Left ventricle myocardium superior (tissue), 1 donor: ENCODE measurements around the gene CLMP. TPM values are rescaled to one million over a fixed set of nuclear protein-coding genes. Genes with fewer than 3 reads are reported as not detected.
A peak's percentile ranks its signal among the peaks of the same experiment; 100 is the strongest.

Source experiments
- ATAC-seq: fragments of 200-7000 bp; cut with Tn5 transposase; one replicate; pipeline ENCODE4 v1.9.1; 2020; ENCODE audit warnings: mild to moderate bottlenecking, moderate library complexity
- DNase-seq: peaks from one replicate; pipeline ENCODE4 v3.0.0-alpha.2; 2020
- intact Hi-C: fragments of 100-400 bp; cut with micrococcal nuclease; formaldehyde crosslinking; loops from one replicate; pipeline ENCODE4 v1.11.0; 2022
- total RNA-seq: library from RNA; stranded (reverse); fragmentation: NEBNext Ultra II Directional; extraction: Animal tissue kit (Norgen Biotek cat#: 25700); gene quantifications from one replicate; pipeline ENCODE4 v1.2.1, GENCODE V29; 2021
- donor health status: DM: no; HTN: yes; CAD: no; lungs with severe emphysema.

CLMP gene
- total RNA-seq, 1 donor from 2014 or later: 4.9 TPM

- DNase-seq (no peak), ATAC-seq (no peak)
- intact Hi-C loops: loop anchor here (10.0 kb wide), 1 partner anchor 188 kb away; no protein-coding TSS in a partner anchor
Observed at GRCh38 chr11:123052901-123053721, 141.9 kb downstream of the CLMP start.

GRCh38 chr11:123051634-123052033 lies 143.4 kb downstream of the CLMP start:
- intact Hi-C loops: loop anchor here (10.0 kb wide), 1 partner anchor 187 kb away; no protein-coding TSS in a partner anchor
- DNase-seq (no peak), ATAC-seq (no peak)

- intact Hi-C loops: loop anchor here (10.0 kb wide), 1 partner anchor 186 kb away; no protein-coding TSS in a partner anchor
- ATAC-seq (no peak), DNase-seq (no peak)
Observed at GRCh38 chr11:123051146-123051545, 143.9 kb downstream of the CLMP start.

- intact Hi-C loops: no loop called here
- ATAC-seq (peak; percentile 43), DNase-seq (no peak)
Observed at GRCh38 chr11:123047947-123048293, 147.1 kb downstream of the CLMP start.

- ATAC-seq (no peak), DNase-seq (no peak)
- intact Hi-C loops: no loop called here
Observed at GRCh38 chr11:123047266-123047946, 147.6 kb downstream of the CLMP start.

GRCh38 chr11:123046473-123047259 lies 148.4 kb downstream of the CLMP start:
- intact Hi-C loops: no loop called here
- no peak for DNase-seq
- no peak for ATAC-seq

- DNase-seq (no peak), ATAC-seq (no peak)
- intact Hi-C loops: no loop called here
Observed at GRCh38 chr11:123045101-123045500, 149.9 kb downstream of the CLMP start.

GRCh38 chr11:123041185-123041584 lies 153.9 kb downstream of the CLMP start:
- no peak for DNase-seq
- no peak for ATAC-seq
- intact Hi-C loops: no loop called here

GRCh38 chr11:123040111-123040432 lies 155.0 kb downstream of the CLMP start:
- ATAC-seq (peak; percentile 41), DNase-seq (peak; percentile 35)
- intact Hi-C loops: no loop called here

GRCh38 chr11:123035831-123036230 lies 159.2 kb downstream of the CLMP start:
- DNase-seq (no peak), ATAC-seq (no peak)
- intact Hi-C loops: no loop called here

- DNase-seq: no peak
- intact Hi-C loops: no loop called here
- no peak for ATAC-seq
Observed at GRCh38 chr11:123034597-123034996, 160.5 kb downstream of the CLMP start.

GRCh38 chr11:123033895-123034294 lies 161.2 kb downstream of the CLMP start:
- DNase-seq (no peak), ATAC-seq (no peak)
- intact Hi-C loops: no loop called here

GRCh38 chr11:123030517-123030916 lies 164.5 kb downstream of the CLMP start:
- DNase-seq (no peak), ATAC-seq (no peak)
- intact Hi-C loops: no loop called here

GRCh38 chr11:123020968-123021367 lies 174.1 kb downstream of the CLMP start:
- no peak for DNase-seq
- intact Hi-C loops: loop anchor here (10.0 kb wide), 1 partner anchor 156 kb away; no protein-coding TSS in a partner anchor
- peak; percentile 47 for ATAC-seq

Other genes starting within 250 kb of the CLMP start
- gene BSX, start 213.4 kb downstream of the CLMP start, total RNA-seq: not detected
- 1,352 TPM for gene HSPA8, start 133.1 kb downstream of the CLMP start, total RNA-seq
- 12.2 TPM for gene GRAMD1B, start 235.0 kb upstream of the CLMP start, total RNA-seq